ENCODE results near the gene NANOS3. TPM values are rescaled to one million over a fixed set of nuclear protein-coding genes. Genes with fewer than 3 reads are reported as not detected.

NANOS3 gene
- total and polyA plus RNA-seq, 2 of the 13 experiments (the other 11 are each of a cell fraction or from before 2014, with no cell fraction given) = 0.21 TPM; not detected in 1

- Histone ChIP-seq H3K27me3 (ENCODE audit: control insufficient read depth in 1 of 2, insufficient read depth in 2 of 2, low read length in 2 of 2) (no peaks in the 10 kb centered on the region), H3K9me3 (ENCODE audit: low read length) (no peaks in the 10 kb centered on the region), H2AFZ (ENCODE audit: low read length) (no peak within 1 kb of the TSS), H3K4me3 (replicated peaks in 1 of 3; ENCODE audit: insufficient read depth in 1 of 3, low read depth in 2 of 3, low read length in 3 of 3) (peak within 1 kb of the TSS; percentile 81 to 92 (median 90)), H3K4me2 (ENCODE audit: low read depth, low read length) (peak within 1 kb of the TSS; percentile 84), H3K4me1 (ENCODE audit: insufficient read depth, low read length) (peaks cover 24% of the 10 kb centered on the region), H4K20me1 (ENCODE audit: insufficient read depth, low read length) (no peaks in the 10 kb centered on the region), H3K27ac (ENCODE audit: extremely low read length, insufficient read depth, low read length) (peak within 1 kb of the TSS; percentile 73), H3K36me3 (replicated peaks in 1 of 2; ENCODE audit: control insufficient read depth in 1 of 2, insufficient read depth in 2 of 2, low read length in 2 of 2) (peaks cover 0 to 4% of the 10 kb centered on the region in 2 experiments; a peak in 1 of 5 replicates), H3K79me2 (ENCODE audit: insufficient read depth, low read length) (no peaks in the 10 kb centered on the region), H3K9ac (ENCODE audit: insufficient read depth, low read depth, low read length) (peak within 1 kb of the TSS; percentile 85)
- ChIA-PET POLR2A (interaction anchor here (1.0 kb wide), 1 partner anchor 59 kb away, joined by 3 read pairs; no protein-coding TSS in a partner anchor), CTCF (ENCODE audit: low intra/inter-chr PET ratio, low total read pairs) (no interaction called here)
- WGBS (ENCODE audit: low lambda C conversion rate) = 37% methylated on average over 43 of the region's 86 CpGs
- no TSS peak for BruUV-seq (replicated peaks)
- DNase-seq (ENCODE audit: low spot score) = peak; percentile 76
- FAIRE-seq = no peak
- in situ Hi-C loops (cut with HindIII; ENCODE audit: extremely low pct_ligation_motif_present, low pct_unique_long_range_greater_than_20kb) (no loop called here), intact Hi-C loops (cut with micrococcal nuclease; ENCODE audit: unreplicated experiment) (loop anchor here (2.0 kb wide), 1 partner anchor 117 kb away; no protein-coding TSS in a partner anchor)
- ATAC-seq = peak; percentile 98
- TF ChIP-seq SP1 (IDR thresholded peaks at IDR 0.05) (no peak), SP1 (CRISPR knock-in tag; IDR thresholded peaks at IDR 0.05) (peak; percentile 90), ZNF639 (CRISPR knock-in tag; conservative IDR thresholded peaks at IDR 0.05) (peak; percentile 93), FOXP4 (CRISPR knock-in tag; IDR thresholded peaks at IDR 0.05) (peak; percentile 62), CEBPG (CRISPR knock-in tag; IDR thresholded peaks at IDR 0.05) (peak; percentile 12; the same call in 1 of the 2 replicates), MATR3 (CRISPR knock-in tag; IDR thresholded peaks at IDR 0.05) (no peak), POGK (CRISPR knock-in tag; conservative IDR thresholded peaks at IDR 0.05) (peak; percentile 87; the same call in 1 of the 2 replicates), SMYD3 (CRISPR knock-in tag; IDR thresholded peaks at IDR 0.05) (no peak; the same call in 1 of the 2 replicates), KMT2B (CRISPR knock-in tag; IDR thresholded peaks at IDR 0.05) (peak; percentile 63; the same call in 1 of the 2 replicates), IKZF5 (CRISPR knock-in tag; IDR thresholded peaks at IDR 0.05) (peak; percentile 64), RARG (CRISPR knock-in tag; IDR thresholded peaks at IDR 0.05; ENCODE audit: low read depth) (no peak), MXI1 (IDR thresholded peaks at IDR 0.05; ENCODE audit: borderline replicate concordance, low read depth, low read length) (peak; percentile 64; the same call in 1 of the 3 replicates), ZFP36 (IDR thresholded peaks at IDR 0.05; ENCODE audit: borderline replicate concordance, low read depth, low read length, partially characterized antibody) (no peak), U2AF1 (optimal IDR thresholded peaks at IDR 0.05; ENCODE audit: low read depth, low read length) (no peak), MIXL1 (CRISPR knock-in tag; IDR thresholded peaks at IDR 0.05) (peak; percentile 70; the same call in 1 of the 2 replicates)
Measured at GRCh38 chr19:13905634-13906520, 28.9 kb downstream of the NANOS3 start, which contains the start of the genes BRME1 and CC2D1A. TSS of gene BRME1 (minus strand) at chr19:13906117. CDS start at chr19:13904892, 1,225 bp downstream. TSS of gene CC2D1A (plus strand) at chr19:13906201. CDS start at chr19:13906442, 241 bp downstream.

Measured in HepG2 (cell line).